HG03469 (cell line): Measurements from ENCODE around the gene ERCC2.
"Not testable (repeated sequence)": the region's sequence is repeated elsewhere in the genome, so short reads cannot be mapped to it uniquely, and the experiment has no call there.

Source experiments
- ATAC-seq: cut with Tn5 transposase; IDR thresholded peaks from one replicate; pipeline ENCODE4 v1.9.1; 2021; ENCODE audit warnings: mild to moderate bottlenecking, moderate library complexity, moderate number of reproducible peaks; ENCODE audit not compliant: unreplicated experiment

The ERCC2 gene

DNA sequence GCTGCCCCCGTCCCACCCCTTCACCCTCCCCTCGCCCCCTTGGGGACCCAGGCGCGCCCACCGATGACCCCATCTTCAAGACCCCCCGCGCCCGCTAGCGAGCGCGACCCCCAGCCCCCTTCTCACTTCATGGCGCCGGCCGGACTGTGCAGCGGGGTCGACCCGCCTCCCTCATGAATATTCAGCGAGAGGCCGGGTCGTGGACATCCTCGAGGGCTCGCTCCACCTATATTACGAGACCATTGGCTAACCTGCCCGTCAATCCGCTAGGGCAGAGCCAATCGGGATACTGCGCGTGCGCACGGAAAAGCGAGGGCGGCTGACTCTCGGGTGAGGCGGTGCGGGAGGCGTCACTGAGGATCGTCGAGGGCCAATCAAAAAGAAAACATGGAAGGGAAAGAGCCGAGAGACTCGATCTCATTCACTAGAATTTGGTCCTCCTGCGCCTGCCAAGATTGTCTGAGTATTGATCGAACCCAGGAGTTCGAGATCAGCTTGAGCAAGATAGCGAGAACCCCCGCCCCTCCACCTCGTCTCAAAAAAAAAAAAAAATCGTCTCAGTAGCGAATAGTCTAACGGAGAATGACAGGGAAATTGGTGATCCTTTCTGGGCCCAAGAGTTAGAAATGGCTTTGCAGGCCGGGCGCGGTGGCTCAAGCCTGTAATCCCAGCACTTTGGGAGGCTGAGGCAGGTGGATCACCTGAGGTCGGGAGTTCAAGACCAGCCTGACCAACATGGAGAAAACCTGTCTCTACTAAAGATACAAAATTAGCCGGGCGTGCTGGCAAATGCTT is at the start of gene ERCC2:
TSS of gene ERCC2 (minus strand) at position 164 of the 795 bp plus-strand sequence. CDS start at position 131, 33 bp downstream.
- peak; percentile 92 for ATAC-seq

DNA sequence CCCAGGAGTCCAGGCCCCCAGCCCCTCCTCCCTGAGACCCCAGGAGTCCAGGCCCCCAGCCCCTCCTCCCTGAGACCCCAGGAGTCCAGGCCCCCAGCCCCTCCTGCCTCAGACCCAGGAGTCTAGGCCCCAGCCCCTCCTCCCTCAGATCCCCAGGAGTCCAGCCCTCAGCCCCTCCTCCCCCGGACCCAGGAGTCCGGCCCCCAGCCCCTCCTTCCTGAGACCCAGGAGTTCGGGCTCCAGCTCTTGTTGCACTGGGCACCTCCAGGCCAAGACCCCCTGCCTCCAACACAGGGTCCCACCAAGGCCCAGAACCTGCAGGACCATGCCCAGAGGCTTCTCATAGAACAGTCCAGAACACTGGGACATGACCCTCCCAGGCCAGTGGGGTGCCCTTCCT is 49.5 kb upstream of the ERCC2 start:
- no peak for ATAC-seq

DNA sequence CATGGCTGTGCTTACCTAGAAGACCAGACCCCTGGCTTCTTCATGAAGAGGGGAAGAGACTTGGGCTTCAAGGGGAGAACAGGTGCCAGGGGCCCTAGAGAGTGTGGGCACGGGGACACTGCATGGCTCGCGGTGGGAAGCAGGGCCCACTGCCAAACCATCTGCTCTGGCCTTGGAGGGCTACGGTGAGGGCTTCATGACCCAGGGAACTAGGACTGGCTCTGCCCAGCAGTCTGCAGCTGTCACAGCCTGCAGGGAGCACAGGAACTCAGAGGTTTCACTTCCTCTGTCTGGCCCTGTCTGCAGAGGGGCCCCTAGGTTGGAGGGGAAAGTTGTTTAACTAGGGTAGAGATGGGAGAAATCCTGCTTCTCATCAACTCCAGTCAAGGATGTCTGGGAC is 49.0 kb upstream of the ERCC2 start:
- peak; percentile 50 for ATAC-seq

DNA sequence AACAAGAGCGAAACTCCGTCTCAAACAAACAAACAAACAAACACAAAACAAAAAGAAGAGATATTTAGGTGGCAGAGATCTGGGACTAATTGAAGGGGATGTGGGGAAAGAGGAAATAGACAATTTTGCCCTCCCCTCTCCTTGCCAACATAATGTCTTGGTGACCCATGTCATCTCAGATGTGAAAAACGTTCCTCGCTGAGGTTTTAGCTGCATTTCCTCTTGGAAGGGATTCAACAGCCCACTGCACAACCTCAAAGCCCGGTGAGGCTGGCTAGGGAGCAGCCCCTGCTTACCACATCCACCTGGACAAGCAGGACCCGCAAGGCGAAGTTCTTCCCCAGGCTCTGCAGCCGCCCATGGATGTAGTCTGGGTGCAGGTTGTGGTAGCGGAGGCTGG is 48.4 kb upstream of the ERCC2 start:
- ATAC-seq, result no peak

DNA sequence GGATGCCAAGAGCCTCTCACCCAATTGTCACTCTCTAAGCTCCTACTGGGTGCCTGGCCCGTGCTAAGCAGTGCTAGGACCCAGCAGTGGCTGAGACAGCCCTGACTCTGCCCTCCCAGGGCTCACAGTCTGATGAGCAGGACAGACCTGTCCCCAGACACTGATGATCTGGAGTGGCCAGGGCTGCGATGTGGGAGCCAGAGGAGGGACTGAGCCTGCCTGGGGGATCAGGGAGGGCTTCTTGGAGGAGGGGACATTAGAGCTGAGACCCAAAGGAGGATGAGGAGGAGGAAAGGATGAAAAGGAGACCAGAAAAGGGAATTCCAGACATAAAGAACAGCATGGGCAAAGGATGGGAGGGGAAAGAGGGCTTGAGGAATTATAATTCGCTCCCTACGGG is 46.8 kb upstream of the ERCC2 start:
- ATAC-seq, result no peak

DNA sequence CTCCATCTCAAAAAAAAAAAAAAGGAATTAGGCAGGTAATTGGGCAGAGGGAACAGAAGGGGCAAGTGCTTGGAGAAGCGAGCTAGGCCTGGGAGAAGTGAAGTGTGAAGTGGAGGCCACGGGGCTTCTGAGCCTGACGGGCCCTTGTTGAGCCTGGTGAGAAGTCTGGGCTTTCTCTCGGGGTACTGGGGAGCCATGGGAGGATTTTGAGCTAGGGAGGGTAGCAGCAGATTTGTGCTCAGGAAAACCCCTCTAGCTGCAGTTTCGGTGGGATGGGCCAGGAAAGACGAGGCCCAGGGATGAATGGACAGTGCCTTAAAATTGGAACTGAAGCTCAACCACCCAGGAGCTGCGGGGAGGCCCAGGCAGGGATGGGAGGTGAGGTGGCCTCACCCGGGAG is 44.1 kb upstream of the ERCC2 start:
- no peak for ATAC-seq

DNA sequence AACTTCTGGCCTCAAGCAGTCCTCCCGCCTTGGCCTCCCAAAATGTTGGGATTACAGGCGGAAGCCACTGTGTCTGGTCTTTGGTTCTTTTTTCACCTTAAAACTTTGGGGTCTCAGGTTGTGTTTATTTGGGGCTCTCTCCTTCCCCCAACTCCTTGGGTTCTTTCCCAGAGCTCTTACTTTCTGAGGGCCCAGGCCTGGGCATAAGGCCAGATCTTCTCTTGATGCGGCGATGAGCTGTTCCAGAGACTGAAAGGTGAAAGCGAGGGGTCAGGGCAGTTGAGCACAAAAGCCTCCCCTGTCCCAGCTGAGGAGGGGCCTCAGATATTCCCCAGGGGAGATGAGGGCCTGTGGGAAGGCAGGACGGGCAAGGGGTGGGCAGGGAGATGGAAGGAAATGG is 43.1 kb upstream of the ERCC2 start:
- ATAC-seq, result no peak

DNA sequence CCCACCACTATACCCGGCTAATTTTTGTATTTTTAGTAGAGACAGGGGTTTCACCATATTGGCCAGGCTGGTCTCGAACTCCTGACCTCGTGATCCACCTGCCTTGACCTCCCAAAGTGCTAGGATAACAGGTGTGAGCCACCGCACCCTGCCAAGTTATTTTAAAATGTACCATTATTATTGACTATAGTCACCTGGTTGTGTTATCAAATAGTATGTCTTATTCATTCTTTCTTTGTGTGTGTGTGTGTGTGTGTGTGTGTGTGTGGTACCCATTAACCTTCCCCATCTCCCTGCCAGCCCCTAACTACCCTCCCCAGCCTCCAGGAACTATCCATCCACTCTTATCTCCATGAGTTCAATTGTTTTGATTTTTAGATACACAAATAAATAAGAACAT is 40.0 kb upstream of the ERCC2 start:
- not testable (repeated sequence) for ATAC-seq

DNA sequence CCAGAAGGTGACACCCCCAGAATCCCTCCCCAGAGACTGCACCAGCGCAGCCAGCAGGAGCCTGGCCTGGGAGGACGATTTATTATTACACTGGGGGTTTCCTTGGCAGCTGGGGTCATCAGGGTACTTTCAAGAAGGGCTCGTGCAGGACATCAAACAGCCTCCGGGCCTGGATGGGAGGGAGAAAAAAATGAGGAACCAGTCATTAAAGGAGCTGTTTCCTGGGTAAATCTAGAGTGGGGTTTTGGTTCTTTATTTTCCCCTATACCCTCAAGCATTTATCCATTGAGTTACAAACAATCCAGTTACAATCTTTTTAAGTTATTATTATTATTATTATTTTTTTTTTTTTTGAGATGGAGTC is 39.2 kb upstream of the ERCC2 start:
- ATAC-seq, result no peak

DNA sequence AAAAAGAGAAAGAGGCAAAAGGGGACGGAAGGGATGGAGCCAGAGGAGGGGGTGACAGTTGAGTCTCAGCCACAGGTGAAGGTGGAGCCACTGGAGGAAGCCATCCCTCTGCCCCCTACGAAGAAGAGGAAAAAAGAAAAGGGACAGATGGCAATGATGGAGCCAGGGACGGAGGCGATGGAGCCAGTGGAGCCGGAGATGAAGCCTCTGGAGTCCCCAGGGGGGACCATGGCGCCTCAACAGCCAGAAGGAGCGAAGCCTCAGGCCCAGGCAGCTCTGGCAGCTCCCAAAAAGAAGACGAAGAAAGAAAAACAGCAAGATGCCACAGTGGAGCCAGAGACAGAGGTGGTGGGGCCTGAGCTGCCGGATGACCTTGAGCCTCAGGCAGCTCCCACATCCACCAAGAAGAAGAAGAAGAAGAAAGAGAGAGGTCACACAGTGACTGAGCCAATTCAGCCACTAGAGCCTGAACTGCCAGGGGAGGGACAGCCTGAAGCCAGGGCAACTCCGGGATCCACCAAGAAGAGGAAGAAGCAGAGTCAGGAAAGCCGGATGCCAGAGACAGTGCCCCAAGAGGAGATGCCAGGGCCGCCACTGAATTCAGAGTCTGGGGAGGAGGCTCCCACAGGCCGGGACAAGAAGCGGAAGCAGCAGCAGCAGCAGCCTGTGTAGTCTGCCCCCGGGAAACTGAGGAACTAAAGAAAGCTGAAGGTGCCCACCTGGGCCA is 38.6 kb upstream of the ERCC2 start:
- ATAC-seq, result no peak

DNA sequence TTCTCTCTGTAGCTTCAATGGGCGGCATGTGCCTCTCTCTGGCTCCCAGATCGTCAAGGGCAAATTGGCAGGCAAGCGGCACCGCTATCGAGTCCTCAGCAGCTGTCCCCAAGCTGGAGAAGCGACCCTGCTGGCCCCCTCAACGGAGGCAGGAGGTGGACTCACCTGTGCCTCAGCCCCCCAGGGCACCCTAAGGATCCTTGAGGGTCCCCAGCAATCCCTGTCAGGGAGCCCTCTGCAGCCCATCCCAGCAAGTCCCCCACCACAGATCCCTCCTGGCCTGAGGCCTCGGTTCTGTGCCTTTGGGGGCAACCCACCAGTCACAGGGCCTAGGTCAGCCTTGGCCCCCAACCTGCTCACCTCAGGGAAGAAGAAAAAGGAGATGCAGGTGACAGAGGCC is 37.7 kb upstream of the ERCC2 start:
- no peak for ATAC-seq

DNA sequence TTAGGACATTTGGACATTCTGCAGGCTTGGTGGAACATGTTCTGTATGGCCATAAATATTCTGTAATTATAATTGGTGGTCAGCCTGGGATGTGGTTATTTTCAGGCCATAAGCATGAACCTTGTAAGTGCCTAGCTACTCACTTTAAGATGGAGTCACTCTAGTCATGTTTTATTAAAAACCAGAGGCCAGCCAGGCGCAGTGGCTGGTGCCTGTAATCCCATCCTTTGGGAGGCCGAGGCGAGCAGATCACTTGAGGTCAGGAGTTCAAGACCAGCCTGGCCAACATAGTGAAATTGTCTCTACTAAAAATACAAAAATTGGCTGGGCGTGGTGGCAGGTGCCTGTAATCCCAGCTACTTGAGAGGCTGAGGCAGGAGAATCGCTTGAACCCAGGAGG is 37.2 kb upstream of the ERCC2 start:
- not testable (repeated sequence) for ATAC-seq

DNA sequence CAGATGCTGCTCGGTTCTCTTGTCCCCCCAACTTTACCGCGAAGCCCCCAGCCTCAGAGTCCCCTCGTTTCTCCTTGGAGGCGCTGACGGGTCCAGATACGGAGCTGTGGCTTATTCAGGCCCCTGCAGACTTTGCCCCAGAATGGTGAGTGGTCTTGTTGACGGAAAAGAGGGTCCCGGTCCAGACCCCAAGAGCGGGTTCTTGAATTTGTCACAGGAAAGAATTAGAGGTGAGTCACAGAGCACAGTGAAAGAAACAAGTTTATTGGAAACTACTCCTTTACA is 36.7 kb upstream of the ERCC2 start:
- ATAC-seq, result no peak

DNA sequence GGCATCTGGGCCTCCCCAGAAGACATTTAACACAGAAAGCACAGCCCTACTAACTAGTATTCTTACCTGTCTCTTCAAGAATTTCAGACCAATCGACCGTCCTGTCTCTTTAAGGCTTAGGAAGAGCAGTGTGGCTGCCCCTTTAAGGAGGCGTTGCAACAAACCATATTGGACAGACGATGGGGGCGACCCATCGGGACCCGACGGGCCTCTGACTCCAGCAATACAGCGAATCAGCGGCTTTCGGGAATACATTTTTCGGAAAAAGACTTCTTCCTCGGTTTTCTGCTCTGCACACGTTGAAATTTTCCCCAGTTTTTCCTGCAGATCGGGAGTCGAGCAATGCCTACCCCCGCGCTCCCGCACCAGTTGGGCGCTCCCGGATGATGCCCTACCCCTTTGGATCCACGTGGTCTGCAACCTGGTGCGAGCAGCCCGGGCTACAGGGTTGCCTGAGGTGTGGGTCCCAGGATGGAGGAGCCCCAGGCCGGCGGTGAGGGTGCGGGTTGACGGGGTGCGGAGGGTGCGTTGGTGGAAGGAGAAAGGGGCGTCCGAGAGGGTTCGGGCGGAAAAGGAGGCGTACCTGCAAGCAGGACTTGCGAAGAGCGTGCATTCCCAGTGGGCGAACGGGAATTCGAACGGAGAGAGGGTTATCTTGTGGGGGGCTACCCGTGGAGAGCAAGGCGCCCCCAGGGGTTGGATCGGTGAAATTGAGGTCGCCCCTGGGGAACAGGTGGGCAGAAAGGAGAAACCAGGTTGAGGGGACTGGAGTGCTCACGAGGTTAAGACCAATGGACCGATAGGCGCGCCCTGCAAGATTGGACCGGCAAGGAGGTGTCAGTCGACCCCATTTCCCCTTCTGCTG is 36.1 kb upstream of the ERCC2 start, which contains the start of gene POLR1G:
TSS of gene POLR1G (plus strand) at position 419 of the 865 bp plus-strand sequence. CDS start at position 472, 53 bp downstream.
- no peak for ATAC-seq

DNA sequence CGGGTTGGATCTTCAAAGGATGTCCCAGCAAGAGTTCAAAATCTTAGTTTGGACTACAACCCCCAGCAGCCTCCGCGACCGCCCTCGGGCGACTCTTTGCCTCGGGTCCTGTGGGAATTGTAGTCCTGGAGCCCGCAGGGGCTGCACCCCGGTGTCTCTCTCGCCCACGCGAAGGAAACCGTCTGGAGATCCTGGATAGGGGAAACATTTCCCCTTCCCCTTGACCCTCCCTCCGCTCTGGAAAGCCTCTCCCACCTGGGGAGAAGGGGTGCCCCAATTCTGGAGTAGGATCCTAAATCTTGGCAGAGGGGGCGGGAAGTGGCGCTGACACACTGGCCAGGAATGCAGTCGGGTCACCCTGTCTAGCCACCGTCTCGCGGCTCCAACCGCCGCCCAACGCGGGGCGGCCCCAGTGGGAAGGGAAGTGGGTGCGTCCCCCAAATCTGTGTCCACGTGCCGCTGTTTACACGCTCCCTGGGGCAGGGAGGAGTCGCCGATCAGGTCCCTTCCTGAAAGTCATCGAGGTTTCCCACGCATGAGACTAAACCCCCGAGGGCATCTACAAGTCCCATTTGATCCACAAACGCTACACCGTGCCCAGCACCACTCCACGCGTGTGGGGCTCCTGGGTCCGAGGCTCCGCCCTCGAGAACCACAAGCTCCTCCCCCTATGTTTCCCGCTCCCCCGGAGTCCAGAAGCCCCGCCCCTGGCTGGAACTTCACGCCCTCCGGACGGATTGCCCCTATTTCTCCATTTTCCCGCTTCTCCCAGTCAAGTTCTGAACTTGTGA is 35.3 kb upstream of the ERCC2 start:
- ATAC-seq, result no peak

DNA sequence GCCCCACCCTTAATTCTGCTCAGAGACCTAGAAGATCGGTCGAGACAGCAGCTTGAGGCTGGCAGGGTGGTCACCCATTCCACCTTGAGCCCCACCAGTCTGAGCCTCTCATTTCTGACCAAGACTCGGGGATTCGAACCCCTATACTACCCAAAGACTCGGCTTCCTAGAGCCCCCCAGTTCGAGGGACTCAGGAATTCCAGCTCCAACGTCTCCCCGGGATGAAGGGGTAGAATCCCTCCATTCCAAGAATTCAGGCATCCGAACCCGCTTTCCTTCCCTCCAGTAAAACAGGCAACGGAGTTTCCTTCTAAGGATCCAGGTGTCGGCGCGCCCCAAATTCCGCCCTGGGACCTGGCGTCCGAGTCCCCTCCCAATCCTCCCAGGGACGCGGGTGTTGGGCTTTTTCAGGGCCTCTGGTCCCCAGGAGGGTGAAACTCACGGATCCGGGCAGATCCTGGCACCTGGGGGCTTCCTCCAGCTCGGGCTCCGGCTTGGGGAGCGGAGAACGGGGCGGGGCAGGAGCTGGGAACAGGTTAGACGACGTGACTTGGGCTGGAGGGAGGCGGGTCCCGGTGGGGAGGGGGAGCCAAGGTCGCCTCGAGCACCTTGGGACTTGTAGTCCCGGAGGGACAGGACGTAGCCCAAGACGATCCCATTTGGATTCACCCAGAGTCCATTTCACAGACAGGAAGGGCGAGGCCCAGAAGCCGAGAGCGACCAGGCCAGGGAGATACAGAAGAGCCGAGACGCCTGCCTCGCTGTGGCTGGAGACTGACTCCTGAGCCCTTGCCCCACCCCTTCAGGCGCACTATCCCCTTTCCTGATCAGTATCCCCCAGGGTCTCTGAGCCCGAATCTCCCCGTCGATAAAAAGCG is 34.4 kb upstream of the ERCC2 start, which contains the start of gene PPP1R13L:
TSS of gene PPP1R13L (minus strand) at position 513 of the 878 bp plus-strand sequence. CDS start 6,751 bp downstream, outside the sequence.
- ATAC-seq, result no peak

DNA sequence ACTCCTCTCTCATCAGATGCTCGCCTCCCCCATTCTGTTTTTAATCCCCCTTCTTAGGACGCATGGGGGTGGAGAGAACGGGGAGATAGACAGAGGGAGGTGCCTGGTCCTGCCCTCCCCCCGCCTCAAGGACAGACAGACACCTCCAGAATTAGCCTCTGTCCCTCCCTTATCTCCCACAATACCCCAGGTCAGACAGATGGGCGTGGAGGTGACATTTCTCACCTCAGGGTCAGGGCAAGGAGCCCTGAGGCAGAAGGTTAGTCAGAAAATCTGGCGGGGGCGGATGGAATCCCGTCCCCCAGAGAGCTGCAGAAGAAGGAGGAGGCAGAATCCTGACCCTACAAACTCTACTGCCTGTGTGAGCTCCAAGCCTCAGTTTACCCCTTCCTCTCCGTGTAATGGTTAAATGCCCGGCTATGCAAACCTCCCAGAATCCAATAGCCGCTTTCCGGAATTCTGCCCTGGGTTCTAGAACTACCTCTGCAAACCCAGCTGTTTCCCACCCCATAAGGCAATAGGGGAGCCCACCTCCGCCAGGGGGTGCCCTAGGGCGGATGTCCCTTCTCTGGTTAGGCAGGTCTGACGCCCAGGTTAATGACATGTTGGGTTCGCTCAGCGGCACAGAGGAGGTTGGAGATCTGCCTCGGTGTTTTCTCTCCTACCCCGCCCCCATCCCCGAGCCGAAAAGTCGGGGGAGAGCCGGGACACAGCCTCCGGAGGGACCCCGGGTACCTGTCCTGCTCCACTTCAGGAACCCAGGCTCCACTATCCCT is 33.6 kb upstream of the ERCC2 start:
- no peak for ATAC-seq

DNA sequence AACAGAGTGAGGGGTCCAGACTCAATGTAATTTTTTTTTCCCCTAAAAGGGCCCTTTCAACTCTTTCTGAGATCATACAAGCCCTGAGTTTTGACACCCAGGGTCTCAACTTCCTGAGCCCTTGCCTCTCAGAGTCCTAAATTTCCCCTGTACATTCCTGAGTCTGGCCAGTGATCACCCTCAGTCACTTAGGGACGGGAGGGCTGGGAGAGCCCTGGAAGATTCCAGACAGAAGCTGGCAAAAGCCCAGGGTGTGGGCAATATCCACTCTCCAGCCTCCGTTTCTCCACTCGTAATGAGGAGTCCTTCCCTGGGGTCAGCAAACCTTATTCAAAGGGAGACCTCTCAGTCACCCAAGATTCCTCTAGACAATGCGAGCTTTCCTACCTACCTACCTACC is 32.9 kb upstream of the ERCC2 start:
- ATAC-seq, result no peak
